HFFc6 (cell line): ENCODE measurements around the gene BOLA3. TPM values are rescaled to one million over a fixed set of nuclear protein-coding genes. Genes with fewer than 3 reads are reported as not detected.

ENCODE experiments used
- DNase-seq: peaks from one replicate; pipeline ENCODE4 v3.0.0-alpha.2; 2018
- H3K27ac Mint-ChIP-seq: 2 replicates; pipeline ENCODE4 v1.8.0; 2020; ENCODE audit warnings: mild to moderate bottlenecking, mixed read lengths
- H3K27me3 Mint-ChIP-seq: 2 replicates; pipeline ENCODE4 v1.8.0; 2021; ENCODE audit warnings: mild to moderate bottlenecking, moderate library complexity, mixed read lengths; ENCODE audit not compliant: insufficient read depth
- H3K36me3 Mint-ChIP-seq: 2 replicates; pipeline ENCODE4 v1.8.0; 2021; ENCODE audit warnings: low read depth, mixed read lengths
- H3K4me1 Mint-ChIP-seq: 2 replicates; pipeline ENCODE4 v1.8.0; 2020; ENCODE audit warnings: low read depth, mixed read lengths
- H3K4me3 Mint-ChIP-seq: 2 replicates; pipeline ENCODE4 v1.8.0; 2020; ENCODE audit warnings: mild to moderate bottlenecking, moderate library complexity, mixed read lengths
- H3K9me3 Mint-ChIP-seq: 2 replicates; pipeline ENCODE4 v1.8.0; 2020; ENCODE audit warnings: mild to moderate bottlenecking, mixed read lengths
- total RNA-seq, 6 experiments: library from RNA; stranded (reverse); fragmentation: NEBNext Ultra II Directional; extraction: Animal tissue kit (Norgen Biotek cat#: 25700); gene quantifications; 2 replicates in 1 of 6; 3 replicates in 5 of 6; pipeline ENCODE4 v1.2.3, GENCODE V29; 2021
- TF ChIP-seq, protein P1 (sequence below): fragments of 200-600 bp; sonication (generic); IDR thresholded peaks from 2 replicates; pipeline ENCODE4 v1.5.0; 2021; ENCODE audit warnings: antibody characterized with exemption, mild to moderate bottlenecking

The BOLA3 gene
- total RNA-seq, 6 experiments from 2014 or later: 71.6 to 92.5 (median 80.8) TPM

DNA sequence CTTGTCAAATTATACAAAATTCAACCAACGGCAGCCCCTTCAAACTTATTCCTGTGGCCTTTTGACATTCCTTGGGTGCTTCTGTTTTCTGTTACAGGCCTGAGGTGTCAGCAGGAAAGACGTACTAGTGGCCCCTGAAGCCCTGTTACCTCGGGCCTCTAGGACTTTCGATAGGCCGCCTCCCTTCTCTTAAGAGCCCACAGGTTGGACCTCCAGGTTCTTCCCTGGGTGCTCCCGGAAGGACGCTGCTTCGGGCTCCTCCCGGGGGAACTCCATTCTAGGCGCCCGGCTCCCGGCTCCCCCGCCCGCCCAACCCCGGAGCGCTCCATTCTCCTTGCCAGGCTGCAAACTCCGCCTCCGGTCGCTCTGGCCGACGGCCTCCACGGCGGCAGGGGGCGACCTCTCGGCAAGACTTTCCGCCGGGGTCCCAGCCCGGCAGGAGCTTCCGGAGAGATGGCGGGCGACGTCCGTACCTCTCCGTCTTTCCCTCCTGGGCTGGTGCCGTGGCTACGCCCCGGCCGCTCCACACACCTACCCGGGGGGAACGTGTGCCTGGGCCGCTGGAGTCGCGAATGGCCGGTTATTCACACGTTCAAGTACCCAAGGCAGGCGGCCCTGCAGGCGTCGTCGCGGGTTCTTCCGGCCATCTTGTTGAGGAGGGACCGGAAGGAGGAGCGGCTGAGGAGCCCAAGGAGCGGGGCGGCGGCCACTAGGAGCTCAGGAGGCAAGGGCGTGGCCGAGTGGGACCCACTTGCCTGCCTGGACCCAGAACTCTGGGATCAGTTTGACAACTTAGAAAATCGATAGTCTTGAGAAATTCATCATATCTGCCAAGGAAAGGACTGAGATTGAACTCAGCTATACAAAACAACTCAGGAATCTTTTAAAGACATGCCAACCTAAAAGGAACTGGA lies 27.5 kb downstream of the BOLA3 start:
- H3K27me3 Mint-ChIP-seq: peaks cover 7% of the 10 kb centered on the region
- peak overlapping the region; percentile 72 for H3K27ac Mint-ChIP-seq
- TF ChIP-seq, protein P1, sequence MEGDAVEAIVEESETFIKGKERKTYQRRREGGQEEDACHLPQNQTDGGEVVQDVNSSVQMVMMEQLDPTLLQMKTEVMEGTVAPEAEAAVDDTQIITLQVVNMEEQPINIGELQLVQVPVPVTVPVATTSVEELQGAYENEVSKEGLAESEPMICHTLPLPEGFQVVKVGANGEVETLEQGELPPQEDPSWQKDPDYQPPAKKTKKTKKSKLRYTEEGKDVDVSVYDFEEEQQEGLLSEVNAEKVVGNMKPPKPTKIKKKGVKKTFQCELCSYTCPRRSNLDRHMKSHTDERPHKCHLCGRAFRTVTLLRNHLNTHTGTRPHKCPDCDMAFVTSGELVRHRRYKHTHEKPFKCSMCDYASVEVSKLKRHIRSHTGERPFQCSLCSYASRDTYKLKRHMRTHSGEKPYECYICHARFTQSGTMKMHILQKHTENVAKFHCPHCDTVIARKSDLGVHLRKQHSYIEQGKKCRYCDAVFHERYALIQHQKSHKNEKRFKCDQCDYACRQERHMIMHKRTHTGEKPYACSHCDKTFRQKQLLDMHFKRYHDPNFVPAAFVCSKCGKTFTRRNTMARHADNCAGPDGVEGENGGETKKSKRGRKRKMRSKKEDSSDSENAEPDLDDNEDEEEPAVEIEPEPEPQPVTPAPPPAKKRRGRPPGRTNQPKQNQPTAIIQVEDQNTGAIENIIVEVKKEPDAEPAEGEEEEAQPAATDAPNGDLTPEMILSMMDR: peak; percentile 69
- DNase-seq: peak; percentile 35
- peaks cover 7% of the 10 kb centered on the region for H3K4me1 Mint-ChIP-seq
- peaks cover 8% of the 10 kb centered on the region for H3K36me3 Mint-ChIP-seq
- peak overlapping the region; percentile 88 for H3K4me3 Mint-ChIP-seq
- peaks cover 9% of the 10 kb centered on the region; the same call in 1 of the 2 replicates for H3K9me3 Mint-ChIP-seq

DNA sequence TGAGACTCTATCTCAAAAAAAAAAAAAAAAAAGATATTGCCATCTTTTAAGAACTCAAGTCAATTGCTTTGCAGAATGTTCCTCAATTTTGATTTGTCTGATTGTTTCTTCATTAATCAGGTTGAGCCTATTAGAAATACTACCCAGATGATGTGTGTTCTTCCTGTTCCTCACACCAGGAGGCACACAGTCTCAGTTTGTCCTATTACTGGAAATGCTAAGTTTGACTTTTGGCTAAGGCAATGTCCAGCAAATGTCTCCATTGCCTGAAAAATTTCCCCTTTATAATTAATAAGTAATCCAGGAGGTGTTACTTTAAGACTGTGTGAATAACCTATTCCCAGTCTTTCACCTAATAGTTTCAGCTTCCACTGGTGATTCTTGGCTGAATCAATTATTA lies 28.4 kb downstream of the BOLA3 start:
- peaks cover 9% of the 10 kb centered on the region; the same call in 1 of the 2 replicates for H3K9me3 Mint-ChIP-seq
- TF ChIP-seq, protein P1: no peak
- no peak overlapping the region for H3K27ac Mint-ChIP-seq
- H3K27me3 Mint-ChIP-seq: peaks cover 5% of the 10 kb centered on the region
- peaks cover 7% of the 10 kb centered on the region for H3K4me1 Mint-ChIP-seq
- no peak for DNase-seq
- peaks cover 8% of the 10 kb centered on the region for H3K36me3 Mint-ChIP-seq
- no peak overlapping the region for H3K4me3 Mint-ChIP-seq

DNA sequence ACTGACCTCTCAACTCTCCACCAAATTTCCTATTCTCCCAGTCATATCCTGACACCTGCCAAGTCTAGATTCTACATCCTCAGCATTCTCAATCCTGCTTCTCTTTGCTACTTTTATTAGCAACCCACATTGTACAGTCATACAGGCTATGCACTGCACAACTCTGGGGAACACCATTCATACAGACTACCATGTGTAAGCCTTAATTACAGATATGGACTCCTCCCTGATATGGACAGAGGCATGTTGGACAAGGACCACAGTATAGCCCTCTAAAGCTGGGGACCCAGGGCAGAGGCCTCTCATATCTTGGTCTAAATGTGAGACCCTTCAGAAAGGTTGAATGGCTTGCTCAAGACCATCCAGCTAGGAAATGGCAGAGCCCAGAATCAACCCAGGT lies 36.3 kb downstream of the BOLA3 start:
- H3K36me3 Mint-ChIP-seq: no peaks in the 10 kb centered on the region
- no peak overlapping the region for H3K27ac Mint-ChIP-seq
- H3K27me3 Mint-ChIP-seq: peaks cover 3% of the 10 kb centered on the region
- H3K4me3 Mint-ChIP-seq: no peak overlapping the region
- no peaks in the 10 kb centered on the region for H3K4me1 Mint-ChIP-seq
- TF ChIP-seq, protein P1: no peak
- DNase-seq: no peak
- H3K9me3 Mint-ChIP-seq: no peaks in the 10 kb centered on the region

DNA sequence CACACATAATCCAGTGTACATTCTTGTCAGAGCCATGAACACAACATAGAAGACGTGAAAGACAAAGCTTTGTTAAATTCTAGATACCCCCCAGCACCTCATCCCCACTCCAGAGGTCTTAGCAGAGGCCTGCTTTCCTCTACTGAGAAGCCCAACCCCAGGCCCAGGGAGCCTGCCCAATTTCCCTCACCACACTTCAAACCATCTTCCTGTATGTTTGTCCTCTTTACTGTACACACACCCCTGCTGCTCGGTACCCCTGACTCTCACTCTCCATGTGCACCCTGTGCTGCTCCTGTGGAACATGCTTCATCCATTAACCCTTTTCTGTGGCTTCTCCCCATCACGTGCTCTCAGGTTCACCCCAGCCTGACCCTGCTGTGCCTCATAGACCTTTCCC lies 37.2 kb downstream of the BOLA3 start:
- Mint-ChIP-seq H3K4me3 (no peak overlapping the region), H3K27ac (no peak overlapping the region), H3K4me1 (no peaks in the 10 kb centered on the region), H3K27me3 (peaks cover 3% of the 10 kb centered on the region), H3K9me3 (no peaks in the 10 kb centered on the region), H3K36me3 (no peaks in the 10 kb centered on the region)
- no peak for DNase-seq
- TF ChIP-seq, protein P1: no peak

DNA sequence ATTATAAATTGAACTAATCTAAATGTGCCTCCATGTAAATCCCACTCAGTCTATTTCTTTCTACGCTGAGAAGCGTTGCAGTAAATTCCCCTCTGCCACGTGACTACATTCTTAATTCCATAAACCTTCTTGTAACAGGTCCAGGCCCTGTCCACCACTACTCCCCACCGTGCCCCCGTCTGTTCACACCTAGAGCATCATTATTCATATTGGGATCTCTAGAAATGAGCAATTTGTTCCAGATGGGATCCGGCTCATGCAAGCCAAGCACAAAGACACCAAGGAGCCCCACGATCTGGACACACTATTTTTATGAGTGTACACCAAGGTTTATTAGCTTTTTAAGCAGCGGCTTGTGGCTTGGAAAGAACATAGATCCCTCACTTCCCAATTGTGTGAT lies 38.2 kb downstream of the BOLA3 start:
- TF ChIP-seq, protein P1: no peak
- no peak overlapping the region for H3K27ac Mint-ChIP-seq
- H3K36me3 Mint-ChIP-seq: no peaks in the 10 kb centered on the region
- H3K4me1 Mint-ChIP-seq: no peaks in the 10 kb centered on the region
- peaks cover 3% of the 10 kb centered on the region for H3K27me3 Mint-ChIP-seq
- H3K9me3 Mint-ChIP-seq: no peaks in the 10 kb centered on the region
- no peak overlapping the region; the same call in 1 of the 2 replicates for H3K4me3 Mint-ChIP-seq
- DNase-seq: no peak
